CD4-positive, alpha-beta T cell treated with Interleukin-4 for 1 hour (primary cell): ENCODE results near the gene GMPPA.

Experiments
- DNase-seq, 2 donors: peaks; one replicate each; pipeline ENCODE4 v3.0.0-alpha.2; 2020 to 2022

GMPPA gene

DNA sequence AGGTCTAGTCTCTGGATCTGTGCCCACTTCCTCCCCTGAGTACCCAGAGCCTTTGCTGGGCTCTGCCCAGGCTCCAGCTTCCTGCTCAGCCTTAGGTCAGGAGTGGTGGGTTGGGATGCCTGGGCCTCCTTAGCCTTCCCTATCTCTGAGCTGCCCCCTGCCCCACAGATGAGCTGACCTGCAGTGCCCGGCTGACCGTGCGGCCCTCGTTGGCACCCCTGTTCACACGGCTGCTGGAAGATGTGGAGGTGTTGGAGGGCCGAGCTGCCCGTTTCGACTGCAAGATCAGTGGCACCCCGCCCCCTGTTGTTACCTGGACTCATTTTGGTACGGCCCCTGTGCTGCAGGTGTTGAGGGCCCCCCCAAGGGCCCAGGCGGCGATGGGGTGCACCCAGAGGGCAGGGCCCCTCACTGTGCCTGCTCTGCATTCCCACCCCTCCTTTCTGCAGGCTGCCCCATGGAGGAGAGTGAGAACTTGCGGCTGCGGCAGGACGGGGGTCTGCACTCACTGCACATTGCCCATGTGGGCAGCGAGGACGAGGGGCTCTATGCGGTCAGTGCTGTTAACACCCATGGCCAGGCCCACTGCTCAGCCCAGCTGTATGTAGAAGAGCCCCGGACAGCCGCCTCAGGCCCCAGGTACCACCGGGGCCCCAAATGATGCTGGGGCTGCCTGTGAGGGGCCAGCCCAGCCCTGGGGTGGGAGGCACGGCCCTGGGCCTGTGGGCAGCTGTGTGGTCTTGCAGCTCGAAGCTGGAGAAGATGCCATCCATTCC lies 30.1 kb upstream of the GMPPA start:
- no peak for DNase-seq

DNA sequence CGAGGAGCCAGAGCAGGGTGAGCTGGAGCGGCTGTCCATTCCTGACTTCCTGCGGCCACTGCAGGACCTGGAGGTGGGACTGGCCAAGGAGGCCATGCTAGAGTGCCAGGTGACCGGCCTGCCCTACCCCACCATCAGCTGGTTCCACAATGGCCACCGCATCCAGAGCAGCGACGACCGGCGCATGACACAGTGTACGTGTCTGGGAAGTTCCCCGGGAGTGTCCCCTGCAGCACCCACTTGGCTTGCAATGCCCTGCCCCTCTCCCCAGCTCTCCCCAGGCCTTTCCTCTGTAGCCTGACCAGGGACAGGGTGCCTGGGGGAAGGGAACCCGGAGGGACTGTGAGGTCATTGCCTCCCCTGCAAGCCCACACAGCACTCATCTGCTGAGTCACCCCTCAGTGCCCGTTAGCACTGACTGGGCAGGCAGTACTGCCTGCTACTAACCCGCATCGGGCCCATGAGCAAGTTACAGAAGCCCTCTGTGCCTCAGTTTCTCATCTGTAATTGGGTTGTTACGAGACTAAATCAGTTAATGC lies 29.4 kb upstream of the GMPPA start:
- DNase-seq = no peak

DNA sequence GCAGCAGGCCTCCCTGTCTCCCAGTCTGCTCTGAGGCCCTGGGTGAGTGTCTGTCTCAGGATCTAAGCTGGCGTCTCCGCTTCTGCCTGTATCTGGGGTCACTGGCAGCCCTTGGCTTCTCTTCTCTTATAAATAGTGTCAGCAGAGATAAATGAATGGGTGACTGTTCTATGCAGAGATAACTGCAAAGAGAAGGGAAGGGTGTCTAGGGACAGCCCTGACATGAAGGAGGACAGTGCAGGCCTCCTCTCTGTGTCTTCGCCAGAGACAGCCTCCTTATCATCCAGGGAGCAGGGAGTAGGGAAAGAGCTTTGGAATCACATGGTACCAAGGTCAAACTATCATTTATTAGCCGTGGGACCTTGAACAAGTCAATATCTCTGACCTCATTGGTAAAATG lies 28.3 kb upstream of the GMPPA start:
- no peak for DNase-seq

GRCh38 chr2:219471476-219472371 lies 27.0 kb upstream of the GMPPA start:
- DNase-seq = no peak

DNA sequence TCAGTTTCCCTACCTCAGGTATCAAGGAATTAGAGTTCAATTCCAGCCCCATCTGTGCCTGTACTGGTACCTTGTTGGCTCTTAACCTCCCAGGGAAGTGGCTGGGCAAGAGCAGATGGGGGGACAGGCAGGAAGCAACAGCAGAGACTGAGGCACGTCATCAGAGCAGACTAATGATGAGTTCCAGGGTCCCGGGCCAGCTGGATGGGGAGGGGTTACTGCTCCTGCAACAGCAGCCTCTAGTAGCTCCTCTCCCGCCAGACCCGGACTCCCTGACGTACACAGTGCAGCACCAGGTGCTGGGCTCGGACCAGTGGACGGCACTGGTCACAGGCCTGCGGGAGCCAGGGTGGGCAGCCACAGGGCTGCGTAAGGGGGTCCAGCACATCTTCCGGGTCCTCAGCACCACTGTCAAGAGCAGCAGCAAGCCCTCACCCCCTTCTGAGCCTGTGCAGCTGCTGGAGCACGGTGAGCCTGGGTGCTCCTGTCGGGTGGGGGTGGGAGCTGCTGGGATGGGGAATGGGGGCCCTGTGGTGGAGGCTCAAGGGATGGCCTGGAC lies 26.0 kb upstream of the GMPPA start:
- DNase-seq = no peak

DNA sequence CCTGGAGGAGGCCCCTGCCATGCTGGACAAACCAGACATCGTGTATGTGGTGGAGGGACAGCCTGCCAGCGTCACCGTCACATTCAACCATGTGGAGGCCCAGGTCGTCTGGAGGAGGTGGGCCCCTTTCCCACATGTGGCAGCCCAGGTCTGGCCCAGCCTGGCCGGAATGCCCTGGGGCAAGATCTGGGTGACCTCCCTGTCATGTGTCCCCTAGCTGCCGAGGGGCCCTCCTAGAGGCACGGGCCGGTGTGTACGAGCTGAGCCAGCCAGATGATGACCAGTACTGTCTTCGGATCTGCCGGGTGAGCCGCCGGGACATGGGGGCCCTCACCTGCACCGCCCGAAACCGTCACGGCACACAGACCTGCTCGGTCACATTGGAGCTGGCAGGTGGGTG lies 25.2 kb upstream of the GMPPA start:
- DNase-seq = no peak

GRCh38 chr2:219474285-219475060 lies 24.2 kb upstream of the GMPPA start:
- no peak for DNase-seq

- no peak for DNase-seq
Observed at GRCh38 chr2:219475278-219475677, 23.4 kb upstream of the GMPPA start.

- peak; percentile 45 to 48 for DNase-seq
Observed at GRCh38 chr2:219475697-219476651, 22.7 kb upstream of the GMPPA start.

DNA sequence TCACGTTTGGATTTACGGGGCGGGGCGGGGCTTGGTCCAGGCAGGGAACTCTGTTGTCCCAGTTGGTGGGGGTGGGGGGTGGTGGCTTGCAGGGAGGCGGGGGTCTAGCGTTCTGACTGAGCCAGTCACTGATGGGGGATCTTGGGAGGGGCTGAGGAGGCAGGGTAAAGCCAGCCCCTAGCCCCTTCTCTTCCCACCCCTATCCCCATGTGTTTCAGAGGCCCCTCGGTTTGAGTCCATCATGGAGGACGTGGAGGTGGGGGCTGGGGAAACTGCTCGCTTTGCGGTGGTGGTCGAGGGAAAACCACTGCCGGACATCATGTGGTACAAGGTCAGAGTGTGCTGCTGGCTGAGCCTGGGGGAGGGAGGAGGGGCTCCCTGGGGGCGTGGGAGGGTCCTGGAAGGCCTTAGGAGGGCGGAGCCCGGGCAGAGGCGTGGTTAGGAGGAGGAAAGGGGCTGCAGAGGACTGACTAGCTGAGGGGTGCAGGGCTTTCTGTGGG lies 22.0 kb upstream of the GMPPA start:
- no peak for DNase-seq

- no peak for DNase-seq
Observed at GRCh38 chr2:219477179-219477578, 21.5 kb upstream of the GMPPA start.

DNA sequence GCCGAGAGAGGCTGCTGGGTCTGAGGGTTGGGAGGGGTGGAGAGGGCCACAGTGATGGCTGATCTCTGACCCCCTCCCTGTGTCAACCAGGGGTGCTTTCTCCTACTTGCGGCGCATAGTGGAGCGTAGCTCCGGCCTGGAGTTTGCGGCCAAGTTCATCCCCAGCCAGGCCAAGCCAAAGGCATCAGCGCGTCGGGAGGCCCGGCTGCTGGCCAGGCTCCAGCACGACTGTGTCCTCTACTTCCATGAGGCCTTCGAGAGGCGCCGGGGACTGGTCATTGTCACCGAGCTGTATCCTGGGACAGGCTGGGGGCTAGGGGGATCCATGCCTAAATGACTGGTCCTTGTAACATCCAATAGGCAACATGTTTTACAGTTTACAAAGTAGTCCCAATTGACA lies 20.9 kb upstream of the GMPPA start:
- DNase-seq = no peak

GRCh38 chr2:219478916-219479315 lies 19.8 kb upstream of the GMPPA start:
- DNase-seq = no peak

DNA sequence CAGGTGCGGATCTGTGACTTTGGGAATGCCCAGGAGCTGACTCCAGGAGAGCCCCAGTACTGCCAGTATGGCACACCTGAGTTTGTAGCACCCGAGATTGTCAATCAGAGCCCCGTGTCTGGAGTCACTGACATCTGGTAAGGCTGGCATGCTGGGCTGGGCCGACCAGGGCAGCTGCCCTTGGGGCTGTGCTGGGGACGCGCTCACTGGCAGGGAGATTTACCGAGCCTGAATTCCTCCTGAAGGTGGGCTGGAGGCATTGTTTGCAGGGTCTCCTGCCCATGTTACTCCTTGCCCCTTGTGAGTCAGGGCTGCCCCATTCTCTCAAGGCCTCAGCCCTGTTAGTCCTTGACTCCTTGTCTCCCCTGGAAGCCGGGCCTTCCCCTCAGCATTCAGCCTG lies 18.7 kb upstream of the GMPPA start:
- no peak for DNase-seq

GRCh38 chr2:219482674-219483405 lies 15.9 kb upstream of the GMPPA start:
- no peak for DNase-seq

DNA sequence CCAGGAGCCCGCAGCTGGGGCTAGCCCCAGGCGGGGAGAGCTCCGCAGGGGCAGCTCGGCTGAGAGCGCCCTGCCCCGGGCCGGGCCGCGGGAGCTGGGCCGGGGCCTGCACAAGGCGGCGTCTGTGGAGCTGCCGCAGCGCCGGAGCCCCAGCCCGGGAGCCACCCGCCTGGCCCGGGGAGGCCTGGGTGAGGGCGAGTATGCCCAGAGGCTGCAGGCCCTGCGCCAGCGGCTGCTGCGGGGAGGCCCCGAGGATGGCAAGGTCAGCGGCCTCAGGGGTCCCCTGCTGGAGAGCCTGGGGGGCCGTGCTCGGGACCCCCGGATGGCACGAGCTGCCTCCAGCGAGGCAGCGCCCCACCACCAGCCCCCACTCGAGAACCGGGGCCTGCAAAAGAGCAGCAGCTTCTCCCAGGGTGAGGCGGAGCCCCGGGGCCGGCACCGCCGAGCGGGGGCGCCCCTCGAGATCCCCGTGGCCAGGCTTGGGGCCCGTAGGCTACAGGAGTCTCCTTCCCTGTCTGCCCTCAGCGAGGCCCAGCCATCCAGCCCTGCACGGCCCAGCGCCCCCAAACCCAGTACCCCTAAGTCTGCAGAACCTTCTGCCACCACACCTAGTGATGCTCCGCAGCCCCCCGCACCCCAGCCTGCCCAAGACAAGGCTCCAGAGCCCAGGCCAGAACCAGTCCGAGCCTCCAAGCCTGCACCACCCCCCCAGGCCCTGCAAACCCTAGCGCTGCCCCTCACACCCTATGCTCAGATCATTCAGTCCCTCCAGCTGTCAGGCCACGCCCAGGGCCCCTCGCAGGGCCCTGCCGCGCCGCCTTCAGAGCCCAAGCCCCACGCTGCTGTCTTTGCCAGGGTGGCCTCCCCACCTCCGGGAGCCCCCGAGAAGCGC lies 15.0 kb upstream of the GMPPA start:
- DNase-seq = no peak

GRCh38 chr2:219484343-219485200 lies 14.1 kb upstream of the GMPPA start:
- no peak for DNase-seq

GRCh38 chr2:219485201-219485580 lies 13.5 kb upstream of the GMPPA start:
- no peak for DNase-seq
